Subcutaneous abdominal adipose tissue (tissue), 5 donors: ENCODE data around the gene BRIP1.

Experiments used
- H3K27ac ChIP-seq: one replicate; pipeline ENCODE4 v1.7.0; 2013; ENCODE audit warnings: low read depth, mild to moderate bottlenecking, inconsistent platforms, low read length, moderate library complexity
- H3K27me3 ChIP-seq, 5 donors: one replicate each; pipeline ENCODE4 v1.7.0; 2013; ENCODE audit warnings: low read length in 5 of 5, inconsistent platforms in 1 of 5; ENCODE audit not compliant: control insufficient read depth in 5 of 5, insufficient read depth in 4 of 5
- H3K36me3 ChIP-seq, 5 donors: one replicate each; pipeline ENCODE4 v1.7.0; 2013; ENCODE audit warnings: low read length in 5 of 5; ENCODE audit not compliant: control insufficient read depth in 5 of 5, insufficient read depth in 5 of 5
- H3K4me1 ChIP-seq, 5 donors: one replicate each; pipeline ENCODE4 v1.7.0; 2013; ENCODE audit warnings: low read length in 5 of 5, mild to moderate bottlenecking in 3 of 5, moderate library complexity in 1 of 5; ENCODE audit not compliant: control insufficient read depth in 5 of 5, insufficient read depth in 5 of 5
- H3K4me3 ChIP-seq, 5 donors: one replicate each; pipeline ENCODE4 v1.7.0; 2013; ENCODE audit warnings: low read length in 5 of 5, low read depth in 1 of 5
- H3K9ac ChIP-seq, 5 donors: one replicate each; pipeline ENCODE4 v1.7.0; 2013; ENCODE audit warnings: low read length in 5 of 5, mild to moderate bottlenecking in 4 of 5, moderate library complexity in 3 of 5
- H3K9me3 ChIP-seq, 5 donors: one replicate each; pipeline ENCODE4 v1.7.0; 2013; ENCODE audit warnings: low read length in 5 of 5; ENCODE audit not compliant: control insufficient read depth in 5 of 5
- donor health status: healthy.
- donor health status: healthy.
- donor health status: healthy.
- donor health status: healthy.
- donor health status: healthy.

BRIP1 gene

GRCh38 chr17:61756561-61756960, 106.8 kb downstream of the BRIP1 start:
- no peak overlapping the region for H3K4me3 ChIP-seq
- H3K9me3 ChIP-seq, result peaks cover 0 to 8% (median 2%) of the 10 kb centered on the region in 5 donors
- H3K4me1 ChIP-seq, result no peaks in the 10 kb centered on the region
- no peak overlapping the region for H3K9ac ChIP-seq
- H3K27me3 ChIP-seq, result no peaks in the 10 kb centered on the region
- no peaks in the 10 kb centered on the region for H3K36me3 ChIP-seq
- H3K27ac ChIP-seq, result no peak overlapping the region

- no peak overlapping the region for H3K9ac ChIP-seq
- no peak overlapping the region for H3K4me3 ChIP-seq
- no peak overlapping the region for H3K27ac ChIP-seq
- H3K9me3 ChIP-seq, result peaks cover 0 to 8% (median 2%) of the 10 kb centered on the region in 5 donors
- H3K4me1 ChIP-seq, result no peaks in the 10 kb centered on the region
- H3K27me3 ChIP-seq, result no peaks in the 10 kb centered on the region
- no peaks in the 10 kb centered on the region for H3K36me3 ChIP-seq
Observed at GRCh38 chr17:61755668-61756067, 107.7 kb downstream of the BRIP1 start.

GRCh38 chr17:61755078-61755477, 108.2 kb downstream of the BRIP1 start:
- H3K9me3 ChIP-seq, result peaks cover 0 to 8% (median 2%) of the 10 kb centered on the region in 5 donors
- H3K27ac ChIP-seq, result no peak overlapping the region
- H3K4me1 ChIP-seq, result no peaks in the 10 kb centered on the region
- no peak overlapping the region for H3K4me3 ChIP-seq
- no peaks in the 10 kb centered on the region for H3K36me3 ChIP-seq
- H3K9ac ChIP-seq, result no peak overlapping the region
- H3K27me3 ChIP-seq, result no peaks in the 10 kb centered on the region

- no peaks in the 10 kb centered on the region for H3K36me3 ChIP-seq
- no peak overlapping the region for H3K27ac ChIP-seq
- H3K27me3 ChIP-seq, result no peaks in the 10 kb centered on the region
- H3K9me3 ChIP-seq, result peaks cover 0 to 11% (median 2%) of the 10 kb centered on the region in 5 donors
- H3K4me3 ChIP-seq, result no peak overlapping the region
- H3K9ac ChIP-seq, result no peak overlapping the region
- H3K4me1 ChIP-seq, result no peaks in the 10 kb centered on the region
Observed at GRCh38 chr17:61754124-61754523, 109.2 kb downstream of the BRIP1 start.

GRCh38 chr17:61753696-61754095, 109.6 kb downstream of the BRIP1 start:
- Histone ChIP-seq H3K27me3 (no peaks in the 10 kb centered on the region), H3K9me3 (peaks cover 0 to 11% (median 2%) of the 10 kb centered on the region in 5 donors), H3K9ac (no peak overlapping the region), H3K27ac (no peak overlapping the region), H3K4me1 (no peaks in the 10 kb centered on the region), H3K4me3 (no peak overlapping the region), H3K36me3 (no peaks in the 10 kb centered on the region)

GRCh38 chr17:61750656-61751055, 112.7 kb downstream of the BRIP1 start:
- Histone ChIP-seq H3K9ac (no peak overlapping the region), H3K27ac (no peak overlapping the region), H3K27me3 (no peaks in the 10 kb centered on the region), H3K4me1 (no peaks in the 10 kb centered on the region), H3K9me3 (peaks cover 0 to 19% (median 2%) of the 10 kb centered on the region in 5 donors), H3K36me3 (no peaks in the 10 kb centered on the region), H3K4me3 (no peak overlapping the region)

GRCh38 chr17:61749823-61750404, 113.4 kb downstream of the BRIP1 start:
- Histone ChIP-seq H3K36me3 (no peaks in the 10 kb centered on the region), H3K9me3 (peaks cover 0 to 19% (median 2%) of the 10 kb centered on the region in 5 donors), H3K27me3 (no peaks in the 10 kb centered on the region)

GRCh38 chr17:61746248-61746985, 116.9 kb downstream of the BRIP1 start:
- H3K9me3 ChIP-seq, result peaks cover 2 to 16% (median 5%) of the 10 kb centered on the region in 5 donors
- H3K36me3 ChIP-seq, result no peaks in the 10 kb centered on the region
- H3K4me3 ChIP-seq, result no peak overlapping the region
- no peak overlapping the region for H3K9ac ChIP-seq
- H3K27me3 ChIP-seq, result no peaks in the 10 kb centered on the region
- H3K27ac ChIP-seq, result no peak overlapping the region
- no peaks in the 10 kb centered on the region for H3K4me1 ChIP-seq

More at GRCh38 chr17:61749823-61750404, 113.4 kb downstream of the BRIP1 start:
- Histone ChIP-seq H3K4me3 (no peak overlapping the region), H3K4me1 (no peaks in the 10 kb centered on the region), H3K27ac (no peak overlapping the region), H3K9ac (no peak overlapping the region)

- Histone ChIP-seq H3K9me3 (peaks cover 0 to 16% (median 7%) of the 10 kb centered on the region in 5 donors), H3K36me3 (no peaks in the 10 kb centered on the region), H3K27me3 (no peaks in the 10 kb centered on the region), H3K27ac (no peak overlapping the region), H3K9ac (no peak overlapping the region), H3K4me1 (no peaks in the 10 kb centered on the region), H3K4me3 (no peak overlapping the region)
Observed at GRCh38 chr17:61744804-61745203, 118.5 kb downstream of the BRIP1 start.

- no peak overlapping the region for H3K4me3 ChIP-seq
- no peak overlapping the region for H3K27ac ChIP-seq
- H3K27me3 ChIP-seq, result no peaks in the 10 kb centered on the region
- no peaks in the 10 kb centered on the region for H3K36me3 ChIP-seq
- H3K4me1 ChIP-seq, result no peaks in the 10 kb centered on the region
- H3K9ac ChIP-seq, result no peak overlapping the region
- peaks cover 0 to 16% (median 7%) of the 10 kb centered on the region in 5 donors for H3K9me3 ChIP-seq
Observed at GRCh38 chr17:61744252-61744651, 119.1 kb downstream of the BRIP1 start.
